ENCODE measurements around the gene PSMG3.

- TF ChIP-seq POLR2A (IDR thresholded peaks at IDR 0.05) (no peak), CTCF (IDR thresholded peaks at IDR 0.05 in 4 of 5, conservative IDR thresholded peaks at IDR 0.05 in 1 of 5) (no peak)
These were observed 28.0 kb upstream of the PSMG3 start for GRCh38 chr7:1597791-1598190.

Data from gastrocnemius medialis (tissue), 4 donors.